ENCODE results near the gene PARP11.

The PARP11 gene

GRCh38 chr12:3912863-3913262 lies 39.7 kb upstream of the PARP11 start:
- H3K36me3 ChIP-seq (ENCODE audit: low read length), result no peaks in the 10 kb centered on the region
- H3K27me3 ChIP-seq (ENCODE audit: low read length), result no peaks in the 10 kb centered on the region
- H3K4me2 ChIP-seq (ENCODE audit: low read depth, low read length, poor library complexity, severe bottlenecking), result no peak overlapping the region
- no peaks in the 10 kb centered on the region for H3K9me3 ChIP-seq (ENCODE audit: insufficient read depth, low read length)
- TF ChIP-seq CTCF (IDR thresholded peaks at IDR 0.05; ENCODE audit: insufficient read depth, low read length, poor library complexity, severe bottlenecking) (no peak), EZH2phosphoT487 (conservative IDR thresholded peaks at IDR 0.05; ENCODE audit: low read length) (no peak)
- no peaks in the 10 kb centered on the region for H3K9me2 ChIP-seq (replicated peaks; ENCODE audit: insufficient read depth, low read length)
- H3K9ac ChIP-seq (ENCODE audit: low read length), result no peak overlapping the region
- no peak overlapping the region for H3K27ac ChIP-seq (ENCODE audit: low read depth, low read length)
- no peak overlapping the region for H3K4me3 ChIP-seq (ENCODE audit: insufficient read depth, low read length, poor library complexity, severe bottlenecking)
- H3K79me2 ChIP-seq (ENCODE audit: insufficient read depth, low read length), result no peaks in the 10 kb centered on the region
- no peaks in the 10 kb centered on the region for H4K20me1 ChIP-seq (ENCODE audit: low read depth, low read length)
- no peak overlapping the region for H2AFZ ChIP-seq (ENCODE audit: low read depth, low read length, severe bottlenecking)
- H3F3A ChIP-seq (ENCODE audit: insufficient read depth), result no peaks in the 10 kb centered on the region

- H3K4me3 ChIP-seq (ENCODE audit: insufficient read depth, low read length, poor library complexity, severe bottlenecking), result no peak overlapping the region
- no peaks in the 10 kb centered on the region for H3K27me3 ChIP-seq (ENCODE audit: low read length)
- no peaks in the 10 kb centered on the region for H3F3A ChIP-seq (ENCODE audit: insufficient read depth)
- no peaks in the 10 kb centered on the region for H3K36me3 ChIP-seq (ENCODE audit: low read length)
- no peaks in the 10 kb centered on the region for H3K9me2 ChIP-seq (replicated peaks; ENCODE audit: insufficient read depth, low read length)
- H3K4me2 ChIP-seq (ENCODE audit: low read depth, low read length, poor library complexity, severe bottlenecking), result no peak overlapping the region
- no peaks in the 10 kb centered on the region for H4K20me1 ChIP-seq (ENCODE audit: low read depth, low read length)
- no peak overlapping the region for H2AFZ ChIP-seq (ENCODE audit: low read depth, low read length, severe bottlenecking)
- no peaks in the 10 kb centered on the region for H3K9me3 ChIP-seq (ENCODE audit: insufficient read depth, low read length)
- TF ChIP-seq EZH2phosphoT487 (conservative IDR thresholded peaks at IDR 0.05; ENCODE audit: low read length), result no peak
- TF ChIP-seq CTCF (IDR thresholded peaks at IDR 0.05; ENCODE audit: insufficient read depth, low read length, poor library complexity, severe bottlenecking), result no peak
- no peak overlapping the region for H3K27ac ChIP-seq (ENCODE audit: low read depth, low read length)
- no peaks in the 10 kb centered on the region for H3K79me2 ChIP-seq (ENCODE audit: insufficient read depth, low read length)
- no peak overlapping the region for H3K9ac ChIP-seq (ENCODE audit: low read length)
Observed at GRCh38 chr12:3911409-3911808, 38.2 kb upstream of the PARP11 start.

GRCh38 chr12:3905664-3906063 lies 32.5 kb upstream of the PARP11 start:
- Histone ChIP-seq H3K4me3 (ENCODE audit: insufficient read depth, low read length, poor library complexity, severe bottlenecking) (no peak overlapping the region), H3K79me2 (ENCODE audit: insufficient read depth, low read length) (no peaks in the 10 kb centered on the region), H3K9me2 (replicated peaks; ENCODE audit: insufficient read depth, low read length) (no peaks in the 10 kb centered on the region), H3K27ac (ENCODE audit: low read depth, low read length) (no peak overlapping the region), H3K9ac (ENCODE audit: low read length) (no peak overlapping the region), H3K27me3 (ENCODE audit: low read length) (no peaks in the 10 kb centered on the region), H4K20me1 (ENCODE audit: low read depth, low read length) (no peaks in the 10 kb centered on the region), H2AFZ (ENCODE audit: low read depth, low read length, severe bottlenecking) (no peak overlapping the region), H3K9me3 (ENCODE audit: insufficient read depth, low read length) (no peaks in the 10 kb centered on the region), H3K4me2 (ENCODE audit: low read depth, low read length, poor library complexity, severe bottlenecking) (no peak overlapping the region), H3K36me3 (ENCODE audit: low read length) (no peaks in the 10 kb centered on the region), H3F3A (ENCODE audit: insufficient read depth) (no peaks in the 10 kb centered on the region)
- no peak for TF ChIP-seq CTCF (IDR thresholded peaks at IDR 0.05; ENCODE audit: insufficient read depth, low read length, poor library complexity, severe bottlenecking)
- TF ChIP-seq EZH2phosphoT487 (conservative IDR thresholded peaks at IDR 0.05; ENCODE audit: low read length), result no peak
